A549 (cell line): ENCODE results near the gene DIP2A. TPM values are rescaled to one million over a fixed set of nuclear protein-coding genes. Genes with fewer than 3 reads are reported as not detected.
A peak's percentile ranks its signal among the peaks of the same experiment; 100 is the strongest.

Experiments used
- ATAC-seq, 2 experiments: fragments of 200-7000 bp in 1 of 2; fragments of >200 bp in 1 of 2; cut with Nextera tagmentation in 1 of 2; cut with Tn5 transposase in 1 of 2; 3 replicates each; pipeline versions ENCODE4 v1.8.0 to v1.9.1; 2018 to 2020; ENCODE audit warnings: mild to moderate bottlenecking in 1 of 2, moderate library complexity in 1 of 2
- CTCF ChIA-PET: fragments of 300-600 bp; sonication (Branson Sonifier 250); formaldehyde crosslinking; extraction: SDS; loops from one replicate; lab custom pipeline; 2021; ENCODE audit warnings: antibody characterized with exemption, inconsistent platforms; lab: Yijun Ruan, JAX
- POLR2A ChIA-PET: fragments of 350-600 bp; formaldehyde crosslinking; extraction: SDS; loops from one replicate; lab custom pipeline; 2021; ENCODE audit warnings: antibody characterized with exemption, inconsistent platforms; lab: Yijun Ruan, JAX
- DNase-seq, 2 experiments: peaks; one replicate each; pipeline versions ENCODE4 v3.0.0 to v3.0.0-alpha.2; 2011 to 2016; ENCODE audit warnings: low read depth in 1 of 2, low spot score in 1 of 2
- FAIRE-seq: peaks from 2 replicates; lab custom pipeline; 2011; peaks lifted over from hg19 to GRCh38; lab: Jason Lieb, UNC
- H3K27ac ChIP-seq, 2 experiments: fragments of >200 bp; sonication (Bioruptor Twin); formaldehyde crosslinking; 3 replicates each; pipeline ENCODE4 v1.5.1; 2016 to 2017
- H3K4me1 ChIP-seq: fragments of >200 bp; sonication (Bioruptor Twin); formaldehyde crosslinking; 3 replicates; pipeline ENCODE4 v1.6.1; 2016
- H3K4me2 ChIP-seq: fragments of >200 bp; sonication (Bioruptor Twin); formaldehyde crosslinking; 3 replicates; pipeline ENCODE4 v1.6.1; 2016
- H3K4me3 ChIP-seq: fragments of >200 bp; sonication (Bioruptor Twin); formaldehyde crosslinking; 3 replicates; pipeline ENCODE4 v1.5.1; 2016
- H3K9me3 ChIP-seq: fragments of >200 bp; sonication (Bioruptor Twin); formaldehyde crosslinking; 3 replicates; pipeline ENCODE4 v1.6.1; 2016
- CBX2 ChIP-seq: fragments of 200-600 bp; sonication (generic); IDR thresholded peaks from 2 replicates; pipeline ENCODE4 v1.6.1; 2016; ENCODE audit warnings: low read depth, mild to moderate bottlenecking, borderline replicate concordance
- CTCF ChIP-seq: fragments of >200 bp; sonication (Bioruptor Twin); formaldehyde crosslinking; IDR thresholded peaks from 3 replicates; pipeline ENCODE4 v1.5.1; 2016
- E2F6 ChIP-seq: IDR thresholded peaks from 2 replicates; pipeline ENCODE4 v1.6.1; 2012; ENCODE audit warnings: low read depth, borderline replicate concordance
- EHF ChIP-seq: fragments of 250-450 bp; sonication (Bioruptor Pico); IDR thresholded peaks from 2 replicates; pipeline ENCODE4 v1.5.0; 2020; ENCODE audit warnings: mild to moderate bottlenecking
- ESRRA ChIP-seq: fragments of 150-350 bp; IDR thresholded peaks from 2 replicates; pipeline ENCODE4 v1.6.1; 2014; ENCODE audit warnings: mild to moderate bottlenecking, low read length, borderline replicate concordance
- HDAC2 ChIP-seq: fragments of 200-600 bp; sonication (generic); IDR thresholded peaks from 2 replicates; pipeline ENCODE4 v1.6.1; 2016
- KDM1A ChIP-seq: fragments of 200-600 bp; sonication (generic); IDR thresholded peaks from 2 replicates; pipeline ENCODE4 v1.6.1; 2016; ENCODE audit warnings: low read depth, mild to moderate bottlenecking
- KDM5A ChIP-seq: fragments of 200-600 bp; sonication (generic); IDR thresholded peaks from 2 replicates; pipeline ENCODE4 v1.6.1; 2016; ENCODE audit warnings: antibody characterized with exemption, mild to moderate bottlenecking
- MAFK ChIP-seq: fragments of 450-650 bp; IDR thresholded peaks from 2 replicates; pipeline ENCODE4 v1.6.1; 2014; ENCODE audit not compliant: partially characterized antibody
- NFE2L2 ChIP-seq: fragments of 150-350 bp; conservative IDR thresholded peaks from 2 replicates; pipeline ENCODE4 v1.6.1; 2014; ENCODE audit warnings: low read length
- POLR2A ChIP-seq: IDR thresholded peaks from 2 replicates; pipeline ENCODE4 v1.6.1; 2012; ENCODE audit warnings: mild to moderate bottlenecking, low read length
- RAD21 ChIP-seq, 2 experiments: fragments of >200 bp in 1 of 2; sonication (Bioruptor Twin) in 1 of 2; formaldehyde crosslinking in 1 of 2; IDR thresholded peaks in 1 of 2; conservative IDR thresholded peaks in 1 of 2; 2 replicates in 1 of 2; 3 replicates in 1 of 2; pipeline ENCODE4 v1.6.1; 2012 to 2018; ENCODE audit warnings: inconsistent platforms in 1 of 2
- RNF2 ChIP-seq: fragments of 200-600 bp; sonication (generic); IDR thresholded peaks from 2 replicates; pipeline ENCODE4 v1.6.1; 2016; ENCODE audit warnings: low read depth, mild to moderate bottlenecking, antibody characterized with exemption, moderate library complexity, borderline replicate concordance
- SMC3 ChIP-seq: fragments of >200 bp; sonication (Bioruptor Twin); formaldehyde crosslinking; IDR thresholded peaks from 3 replicates; pipeline ENCODE4 v1.6.1; 2018; ENCODE audit warnings: inconsistent platforms
- TP53 ChIP-seq: fragments of 250-450 bp; sonication (Bioruptor Pico); IDR thresholded peaks from 2 replicates; pipeline ENCODE4 v1.5.0; 2021; ENCODE audit warnings: mild to moderate bottlenecking, moderate library complexity
- WGBS: methylation state at CpG from one replicate; pipeline ENCODE4 v1.1.6; 2017; ENCODE audit errors: missing lambda C conversion rate; 5-methylcytosine and 5-hydroxymethylcytosine counted together
- polyA plus RNA-seq, 4 experiments: library from polyadenylated mRNA; depleted of rRNA in 3 of 4; stranded (reverse); fragments of >200 nt; fragmentation: RNase III in 1 of 4; extraction: RNeasy Plus Mini Kit Qiagen cat#74134 plus additional on column Dnase treatment in 1 of 4; gene quantifications; 2 replicates in 3 of 4; 3 replicates in 1 of 4; pipeline ENCODE4 v1.2.3, GENCODE V29; 2011 to 2017
- TF ChIP-seq, protein P1 (sequence below): IDR thresholded peaks from 2 replicates; pipeline ENCODE4 v1.6.1; 2012
- TF ChIP-seq, protein P2 (sequence below): fragments of >200 bp; sonication (Bioruptor Twin); formaldehyde crosslinking; IDR thresholded peaks from 2 replicates; pipeline ENCODE4 v1.6.1; 2016

The DIP2A gene
- polyA plus RNA-seq, 2 of the 4 experiments (the other 2 are of a cell fraction) = 13.3 to 18.4 TPM

DNA sequence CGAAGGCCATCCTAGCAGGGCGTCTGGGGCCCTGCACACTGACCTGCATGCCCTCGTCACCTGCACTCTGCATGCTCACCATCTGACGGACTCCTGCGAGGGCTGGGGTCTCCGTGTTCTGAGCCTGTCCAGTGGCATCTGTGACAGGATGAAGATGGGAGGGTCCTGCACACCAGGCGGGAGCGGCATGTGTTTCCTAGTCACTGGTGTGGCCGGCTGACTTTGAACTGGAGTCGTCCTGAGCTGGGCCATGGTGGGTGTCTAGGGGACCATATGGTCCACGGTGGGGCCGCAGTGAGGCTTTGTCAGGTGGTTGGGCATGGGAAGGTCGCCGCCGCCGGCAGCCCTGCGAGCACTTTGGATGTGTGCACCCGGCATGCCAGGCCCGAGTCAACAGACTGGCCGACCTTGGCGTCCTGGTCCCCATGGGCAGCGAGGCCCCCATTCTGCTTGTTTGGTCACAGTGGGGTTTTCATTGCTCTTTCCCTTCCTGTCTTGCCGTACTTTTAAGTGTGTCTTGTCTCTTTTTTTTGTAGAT is 16.7 kb upstream of the DIP2A start (continued):
- TF ChIP-seq CTCF = no peak
- TF ChIP-seq HDAC2 = no peak
- TF ChIP-seq KDM1A = no peak
- TF ChIP-seq, protein P1, sequence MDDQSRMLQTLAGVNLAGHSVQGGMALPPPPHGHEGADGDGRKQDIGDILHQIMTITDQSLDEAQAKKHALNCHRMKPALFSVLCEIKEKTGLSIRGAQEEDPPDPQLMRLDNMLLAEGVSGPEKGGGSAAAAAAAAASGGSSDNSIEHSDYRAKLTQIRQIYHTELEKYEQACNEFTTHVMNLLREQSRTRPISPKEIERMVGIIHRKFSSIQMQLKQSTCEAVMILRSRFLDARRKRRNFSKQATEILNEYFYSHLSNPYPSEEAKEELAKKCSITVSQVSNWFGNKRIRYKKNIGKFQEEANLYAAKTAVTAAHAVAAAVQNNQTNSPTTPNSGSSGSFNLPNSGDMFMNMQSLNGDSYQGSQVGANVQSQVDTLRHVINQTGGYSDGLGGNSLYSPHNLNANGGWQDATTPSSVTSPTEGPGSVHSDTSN = no peak

DNA sequence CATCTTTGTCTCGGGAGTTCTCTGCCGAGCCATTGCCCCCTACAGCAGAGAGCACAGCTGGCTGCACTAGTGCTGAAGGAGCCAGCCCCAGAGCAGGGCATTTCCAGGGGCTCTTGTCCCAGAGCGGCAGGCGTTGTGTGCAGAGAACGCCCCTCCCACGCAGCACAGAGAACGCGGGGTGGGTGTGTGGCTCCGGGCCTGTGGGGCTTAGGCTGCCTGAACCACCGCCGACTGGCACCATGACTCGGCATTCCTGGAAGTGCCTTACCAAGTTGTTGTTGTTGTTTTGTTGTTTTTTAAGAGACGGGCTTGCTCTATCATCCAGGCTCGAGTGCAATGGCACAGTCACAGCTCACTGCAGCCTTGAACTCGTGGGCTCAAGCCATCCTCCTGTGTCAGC is 15.8 kb upstream of the DIP2A start:
- H3K4me2 ChIP-seq = no peak overlapping the region
- no peak for TF ChIP-seq KDM5A
- TF ChIP-seq CBX2 = no peak
- TF ChIP-seq NFE2L2 = peak; percentile 53; the same call in 1 of the 2 replicates
- no peak for TF ChIP-seq CTCF
- TF ChIP-seq, all 56 proteins: peak for 1
- H3K4me1 ChIP-seq = no peaks in the 10 kb centered on the region; the same call in 2 of the 3 replicates
- WGBS = 84% methylated on average over 6 of the region's 15 CpGs
- POLR2A ChIA-PET = no interaction called here
- FAIRE-seq (no peak), ATAC-seq (no peak), DNase-seq (no peak)
- peak overlapping the region; percentile 45 to 74; a peak in 4 of 6 replicates for H3K27ac ChIP-seq
- CTCF ChIA-PET = no interaction called here
- H3K4me3 ChIP-seq = no peak overlapping the region
- H3K9me3 ChIP-seq = no peaks in the 10 kb centered on the region

DNA sequence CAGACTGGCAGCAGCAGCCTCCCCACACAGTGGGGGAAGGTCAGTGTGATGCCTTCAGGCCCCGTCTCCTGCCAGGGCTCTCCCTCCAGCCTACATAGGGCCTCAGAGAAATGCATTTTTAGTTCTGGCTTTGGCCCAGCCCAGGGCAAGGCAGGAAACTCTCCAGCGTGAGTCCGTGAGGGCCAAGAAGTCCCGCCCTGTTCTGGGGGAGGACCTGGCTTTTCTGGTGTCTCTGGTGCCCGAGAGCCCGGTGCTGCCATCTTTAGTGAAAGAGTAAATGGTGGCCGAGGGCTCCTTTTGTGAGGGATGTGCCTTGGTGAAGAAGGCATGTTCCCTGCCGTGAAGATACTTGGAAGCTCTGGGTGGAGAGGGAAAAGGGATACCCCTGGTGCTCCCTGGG is 14.8 kb upstream of the DIP2A start:
- TF ChIP-seq POLR2A (no peak), RAD21 (conservative IDR thresholded peaks at IDR 0.05 in 1 of 2, IDR thresholded peaks at IDR 0.05 in 1 of 2) (no peak), MAFK (no peak), RNF2 (no peak), TP53 (CRISPR knock-in tag) (no peak), CBX2 (no peak), SMC3 (no peak), ESRRA (no peak), EHF (no peak), E2F6 (no peak)
- TF ChIP-seq, protein P2, sequence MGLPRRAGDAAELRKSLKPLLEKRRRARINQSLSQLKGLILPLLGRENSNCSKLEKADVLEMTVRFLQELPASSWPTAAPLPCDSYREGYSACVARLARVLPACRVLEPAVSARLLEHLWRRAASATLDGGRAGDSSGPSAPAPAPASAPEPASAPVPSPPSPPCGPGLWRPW = no peak
- no peak overlapping the region for H3K4me3 ChIP-seq
- no peaks in the 10 kb centered on the region for H3K9me3 ChIP-seq
- no peak overlapping the region; a peak in 1 of 6 replicates for H3K27ac ChIP-seq
- POLR2A ChIA-PET = no interaction called here
- peaks cover 5% of the 10 kb centered on the region; the same call in 1 of the 3 replicates for H3K4me1 ChIP-seq
- DNase-seq (no peak), FAIRE-seq (no peak), ATAC-seq (no peak)
- H3K4me2 ChIP-seq = no peak overlapping the region
- CTCF ChIA-PET = no interaction called here
- WGBS = 86% methylated on average over 5 of the region's 8 CpGs
